NCI-H345 treated with DMSO at 0.1 percent for 48 hours (cell line): ENCODE measurements around the gene FOXO4.

Experiments
- DNase-seq: peaks from one replicate; lab custom pipeline; 2025; ENCODE audit not compliant: unreplicated experiment; lab: John Stamatoyannopoulos, UW

FOXO4 gene

GRCh38 chrX:71131510-71131909 lies 35.9 kb downstream of the FOXO4 start:
- DNase-seq: no peak

GRCh38 chrX:71140440-71140839 lies 44.8 kb downstream of the FOXO4 start:
- no peak for DNase-seq

DNA sequence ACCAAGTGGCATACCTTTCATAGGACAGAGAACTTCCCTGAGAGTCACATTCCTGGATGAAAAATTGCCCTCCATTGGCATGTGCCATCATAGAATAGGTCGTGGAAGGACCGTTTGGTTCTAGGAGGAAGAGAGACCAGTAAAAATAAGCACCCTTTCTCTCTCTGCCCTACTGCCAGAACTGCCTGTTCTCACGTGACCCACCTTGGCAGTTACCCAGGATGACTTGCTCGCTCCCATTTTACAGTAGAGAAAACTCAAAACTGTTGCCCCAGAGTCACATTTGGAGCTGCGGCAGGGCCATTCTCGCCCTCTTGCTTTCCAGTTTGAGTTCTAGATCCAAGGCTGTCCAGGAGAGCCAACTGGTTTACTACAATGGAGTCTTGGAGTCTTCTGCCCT lies 47.9 kb downstream of the FOXO4 start:
- DNase-seq: no peak

DNA sequence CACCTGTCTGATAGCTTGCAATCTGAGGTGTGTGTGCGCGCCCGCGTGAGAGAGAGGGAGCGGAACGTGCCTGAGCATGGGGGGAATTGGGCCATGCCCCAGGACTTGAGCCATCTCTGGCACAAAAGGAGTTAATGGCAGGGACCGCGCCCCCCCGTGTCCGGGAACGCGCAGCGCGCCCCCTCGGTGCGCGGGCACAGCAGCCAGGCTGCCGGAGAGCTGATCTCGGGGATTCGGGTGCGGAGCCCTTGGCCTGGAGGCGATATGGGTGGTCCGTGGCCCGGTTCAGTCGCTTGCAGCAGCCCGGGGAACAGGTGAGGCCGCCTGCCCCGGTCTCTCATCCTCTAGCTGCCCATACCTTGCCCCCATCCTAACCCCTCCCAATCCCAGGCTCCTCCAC lies 49.0 kb downstream of the FOXO4 start, which contains the start of gene NLGN3:
Gene NLGN3, plus strand, starts transcription at position 191 of the 400 bp plus-strand sequence. CDS start 2,909 bp downstream, outside the sequence.
- DNase-seq: no peak

- DNase-seq: no peak
Measured at GRCh38 chrX:71147496-71148277, 52.0 kb downstream of the FOXO4 start.

- DNase-seq: no peak
Measured at GRCh38 chrX:71148278-71148663, 52.6 kb downstream of the FOXO4 start.

DNA sequence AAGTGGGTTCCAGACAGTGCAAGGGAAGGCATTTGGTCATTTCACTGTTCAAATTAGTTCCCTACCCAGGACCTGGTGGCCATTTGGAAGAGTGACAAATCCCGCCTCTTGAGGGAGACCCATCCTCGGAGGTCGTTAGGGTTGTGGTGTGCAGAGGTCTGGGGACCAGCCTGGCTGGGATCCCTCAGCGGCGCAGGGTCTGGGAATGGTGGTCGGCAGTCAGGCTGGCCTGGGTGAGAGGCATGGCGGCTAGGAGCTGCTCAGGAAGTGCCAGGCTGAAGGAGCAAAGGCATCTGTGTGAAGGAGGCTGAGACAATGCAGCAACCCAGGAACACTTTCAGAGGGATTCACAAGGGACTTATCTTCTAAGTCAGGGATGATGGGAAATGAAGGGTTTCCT lies 55.7 kb downstream of the FOXO4 start:
- DNase-seq: no peak
